Neutrophil (primary cell): ENCODE measurements around the gene TPGS2.

Experiments
- H3K27ac ChIP-seq: fragments of 200-600 bp; sonication (generic); 2 replicates; pipeline ENCODE4 v1.5.1; 2016; ENCODE audit warnings: mild to moderate bottlenecking, moderate library complexity
- H3K27me3 ChIP-seq: fragments of 200-600 bp; sonication (generic); 2 replicates; pipeline ENCODE4 v1.6.0; 2016; ENCODE audit warnings: mild to moderate bottlenecking
- H3K36me3 ChIP-seq: fragments of 200-600 bp; sonication (generic); 2 replicates; pipeline ENCODE4 v1.5.1; 2017
- H3K4me1 ChIP-seq, 2 experiments: fragments of 200-600 bp in 1 of 2; sonication (generic) in 1 of 2; 1 replicate in 1 of 2; 2 replicates in 1 of 2; pipeline versions ENCODE4 v1.5.1 to v1.6.1; 2013 to 2016; ENCODE audit warnings: low read depth in 1 of 2, low read length in 1 of 2, mild to moderate bottlenecking in 1 of 2, moderate library complexity in 1 of 2; ENCODE audit not compliant: control insufficient read depth in 1 of 2, insufficient read depth in 1 of 2
- H3K4me3 ChIP-seq, 2 experiments: fragments of 200-600 bp in 1 of 2; sonication (generic) in 1 of 2; 1 replicate in 1 of 2; 2 replicates in 1 of 2; pipeline ENCODE4 v1.5.1; 2013 to 2016; ENCODE audit warnings: low read depth in 1 of 2, low read length in 1 of 2, mild to moderate bottlenecking in 1 of 2, moderate library complexity in 1 of 2
- H3K9me3 ChIP-seq: fragments of 200-600 bp; sonication (generic); 2 replicates; pipeline ENCODE4 v1.5.1; 2016
- TF ChIP-seq, protein P1 (sequence below): fragments of 200-600 bp; sonication (generic); IDR thresholded peaks from 2 replicates; pipeline ENCODE4 v1.5.1; 2016; ENCODE audit warnings: antibody characterized with exemption

The TPGS2 gene

DNA sequence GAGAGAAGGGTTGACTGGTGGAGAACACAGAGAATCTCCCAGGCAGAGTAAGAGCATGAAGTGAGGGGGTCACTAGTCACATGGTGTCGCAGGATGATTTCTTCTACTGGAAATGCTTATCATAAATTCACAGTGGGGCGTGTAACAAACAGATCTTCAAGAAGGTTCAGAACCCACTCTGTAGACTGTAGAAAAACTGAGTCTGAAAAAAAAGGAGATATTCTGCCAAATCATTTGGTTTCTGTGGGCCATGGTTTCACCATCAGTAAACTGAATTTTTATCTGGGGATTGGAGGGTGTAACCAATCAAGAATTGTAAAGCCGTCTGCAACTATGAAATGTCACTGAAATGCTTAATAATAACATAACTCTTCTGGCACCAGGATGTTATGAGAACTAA, 15.0 kb downstream of the TPGS2 start:
- TF ChIP-seq, protein P1, sequence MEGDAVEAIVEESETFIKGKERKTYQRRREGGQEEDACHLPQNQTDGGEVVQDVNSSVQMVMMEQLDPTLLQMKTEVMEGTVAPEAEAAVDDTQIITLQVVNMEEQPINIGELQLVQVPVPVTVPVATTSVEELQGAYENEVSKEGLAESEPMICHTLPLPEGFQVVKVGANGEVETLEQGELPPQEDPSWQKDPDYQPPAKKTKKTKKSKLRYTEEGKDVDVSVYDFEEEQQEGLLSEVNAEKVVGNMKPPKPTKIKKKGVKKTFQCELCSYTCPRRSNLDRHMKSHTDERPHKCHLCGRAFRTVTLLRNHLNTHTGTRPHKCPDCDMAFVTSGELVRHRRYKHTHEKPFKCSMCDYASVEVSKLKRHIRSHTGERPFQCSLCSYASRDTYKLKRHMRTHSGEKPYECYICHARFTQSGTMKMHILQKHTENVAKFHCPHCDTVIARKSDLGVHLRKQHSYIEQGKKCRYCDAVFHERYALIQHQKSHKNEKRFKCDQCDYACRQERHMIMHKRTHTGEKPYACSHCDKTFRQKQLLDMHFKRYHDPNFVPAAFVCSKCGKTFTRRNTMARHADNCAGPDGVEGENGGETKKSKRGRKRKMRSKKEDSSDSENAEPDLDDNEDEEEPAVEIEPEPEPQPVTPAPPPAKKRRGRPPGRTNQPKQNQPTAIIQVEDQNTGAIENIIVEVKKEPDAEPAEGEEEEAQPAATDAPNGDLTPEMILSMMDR = no peak
- Histone ChIP-seq H3K27ac (no peak overlapping the region), H3K9me3 (no peaks in the 10 kb centered on the region), H3K4me1 (no peaks in the 10 kb centered on the region), H3K36me3 (peaks cover 25% of the 10 kb centered on the region), H3K27me3 (no peaks in the 10 kb centered on the region), H3K4me3 (no peak overlapping the region)

DNA sequence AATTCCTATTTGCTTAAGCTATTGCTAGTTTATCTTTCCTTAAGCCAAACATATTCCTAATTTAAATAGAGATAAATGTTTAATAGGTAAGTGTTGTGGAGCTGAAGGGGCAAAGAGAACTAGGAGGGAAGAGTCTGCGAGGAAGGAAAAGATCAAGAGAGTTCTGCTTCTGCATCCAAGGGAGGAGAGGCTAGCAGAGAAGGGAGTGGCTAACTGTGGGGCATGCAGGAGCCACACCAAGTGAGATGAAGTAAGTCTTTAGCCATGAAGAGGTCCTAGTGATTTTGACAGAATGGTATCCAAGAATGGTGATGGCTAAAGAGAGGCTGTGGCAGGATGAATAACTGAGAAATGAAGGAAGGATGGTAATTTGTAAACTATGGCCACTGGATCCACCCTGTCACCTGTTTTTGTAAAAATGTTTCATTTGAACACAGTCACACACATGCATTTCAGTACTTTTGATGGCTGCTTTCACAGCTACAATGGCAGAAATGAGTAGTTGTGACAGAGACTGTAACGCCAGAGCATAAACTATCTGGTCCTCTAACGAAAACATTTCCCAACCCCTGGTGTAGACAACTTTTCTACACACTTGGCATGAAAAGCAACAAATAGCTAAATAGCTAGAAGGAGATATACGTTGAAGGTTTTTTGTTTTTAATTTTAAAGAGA, 15.6 kb downstream of the TPGS2 start:
- H3K36me3 ChIP-seq = peaks cover 25% of the 10 kb centered on the region
- H3K4me3 ChIP-seq = no peak overlapping the region
- TF ChIP-seq, protein P1 = no peak

DNA sequence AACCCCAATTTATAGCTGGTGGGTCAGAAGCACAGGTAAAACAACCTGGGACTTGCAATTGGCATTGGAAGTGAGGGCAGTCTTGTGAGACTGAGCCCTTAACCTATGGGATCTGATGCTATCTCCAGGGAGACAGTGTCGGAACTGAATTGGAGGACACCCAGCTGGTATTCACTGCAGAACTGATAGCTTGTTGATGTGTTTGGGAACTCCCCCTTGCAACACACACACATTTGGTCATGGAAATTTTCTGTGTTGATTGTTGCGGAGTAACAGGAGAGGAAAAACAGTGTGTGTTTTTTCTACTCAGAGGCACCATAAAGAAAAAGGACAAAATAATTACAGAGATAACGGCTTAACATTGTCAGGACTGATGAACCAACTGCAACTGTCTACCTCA, 16.1 kb downstream of the TPGS2 start:
- H3K4me3 ChIP-seq = no peak overlapping the region
- H3K27me3 ChIP-seq = no peaks in the 10 kb centered on the region
- H3K27ac ChIP-seq = no peak overlapping the region
- TF ChIP-seq, protein P1 = no peak
- no peaks in the 10 kb centered on the region for H3K9me3 ChIP-seq
- no peaks in the 10 kb centered on the region for H3K4me1 ChIP-seq
- peaks cover 23% of the 10 kb centered on the region for H3K36me3 ChIP-seq

More for the DNA sequence above, 15.6 kb downstream of the TPGS2 start:
- Histone ChIP-seq H3K9me3 (no peaks in the 10 kb centered on the region), H3K4me1 (no peaks in the 10 kb centered on the region), H3K27me3 (no peaks in the 10 kb centered on the region), H3K27ac (no peak overlapping the region)

DNA sequence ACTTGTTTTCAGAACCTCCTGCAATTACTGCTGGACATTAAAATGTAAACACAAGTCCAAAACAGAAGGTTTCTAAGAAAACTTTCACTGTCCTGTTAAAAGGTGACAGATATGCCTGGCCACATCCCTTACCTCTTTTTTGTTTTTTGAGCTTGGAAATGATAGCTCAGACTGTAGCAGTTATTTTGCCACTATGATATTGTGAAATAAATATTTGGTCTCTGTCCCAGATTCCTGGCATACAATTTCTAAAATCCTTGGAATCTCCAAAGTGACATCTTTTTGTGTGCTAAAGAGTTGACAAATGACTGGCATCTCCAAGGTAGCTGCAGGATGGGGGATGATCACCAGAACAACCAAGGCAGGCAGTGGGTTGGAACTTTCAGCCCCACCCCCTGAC, 16.8 kb downstream of the TPGS2 start:
- H3K36me3 ChIP-seq = peaks cover 19% of the 10 kb centered on the region
- TF ChIP-seq, protein P1 = no peak
- H3K9me3 ChIP-seq = no peaks in the 10 kb centered on the region
- H3K27ac ChIP-seq = no peak overlapping the region
- H3K27me3 ChIP-seq = no peaks in the 10 kb centered on the region
- H3K4me1 ChIP-seq = no peaks in the 10 kb centered on the region
- H3K4me3 ChIP-seq = no peak overlapping the region

DNA sequence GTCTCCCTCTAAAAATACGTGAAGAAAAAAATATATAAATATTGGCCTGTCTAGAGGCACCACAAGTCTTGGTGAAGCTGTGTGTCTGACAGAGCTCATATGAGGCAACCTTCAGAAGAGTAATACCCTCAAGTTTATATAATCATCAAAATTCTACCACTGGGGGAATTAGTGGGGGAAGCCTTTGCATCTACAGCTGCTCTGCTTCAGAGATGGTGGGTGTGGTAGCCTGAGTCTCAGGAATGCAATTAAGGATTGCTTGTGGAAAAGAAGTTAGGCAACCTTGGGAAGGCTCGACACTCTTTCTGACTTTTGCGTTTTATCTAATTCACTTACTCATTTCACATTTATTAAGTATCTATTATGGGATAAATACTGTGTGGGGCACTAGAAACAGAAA, 17.4 kb downstream of the TPGS2 start:
- H3K4me3 ChIP-seq = no peak overlapping the region
- H3K9me3 ChIP-seq = no peaks in the 10 kb centered on the region
- no peak overlapping the region for H3K27ac ChIP-seq

More for the DNA sequence above, 17.4 kb downstream of the TPGS2 start:
- H3K36me3 ChIP-seq = peaks cover 16% of the 10 kb centered on the region
- no peaks in the 10 kb centered on the region for H3K27me3 ChIP-seq
- H3K4me1 ChIP-seq = no peaks in the 10 kb centered on the region
- TF ChIP-seq, protein P1 = no peak
